ENCODE results near the gene DENND2C.

DNA sequence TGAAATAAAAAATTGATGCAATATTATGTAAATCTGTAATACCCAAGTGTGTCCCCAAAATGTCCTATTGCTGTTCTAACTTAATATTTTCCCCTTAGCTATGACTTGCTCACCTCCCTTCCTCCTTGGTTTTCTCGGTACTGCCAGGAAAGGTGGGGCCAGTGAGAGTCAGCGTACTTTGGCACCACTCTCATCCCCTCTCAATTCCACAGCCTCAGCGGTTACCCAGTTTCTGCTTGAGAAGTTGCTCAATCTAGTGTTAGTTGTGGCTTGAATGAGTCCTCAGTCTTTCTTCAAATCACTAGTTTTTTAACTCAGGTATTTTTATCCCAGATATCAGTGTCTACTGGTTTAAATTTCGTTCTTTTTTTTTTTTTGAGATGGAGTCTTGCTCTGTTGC lies 120.7 kb downstream of the DENND2C start:
- TF ChIP-seq, protein P1, sequence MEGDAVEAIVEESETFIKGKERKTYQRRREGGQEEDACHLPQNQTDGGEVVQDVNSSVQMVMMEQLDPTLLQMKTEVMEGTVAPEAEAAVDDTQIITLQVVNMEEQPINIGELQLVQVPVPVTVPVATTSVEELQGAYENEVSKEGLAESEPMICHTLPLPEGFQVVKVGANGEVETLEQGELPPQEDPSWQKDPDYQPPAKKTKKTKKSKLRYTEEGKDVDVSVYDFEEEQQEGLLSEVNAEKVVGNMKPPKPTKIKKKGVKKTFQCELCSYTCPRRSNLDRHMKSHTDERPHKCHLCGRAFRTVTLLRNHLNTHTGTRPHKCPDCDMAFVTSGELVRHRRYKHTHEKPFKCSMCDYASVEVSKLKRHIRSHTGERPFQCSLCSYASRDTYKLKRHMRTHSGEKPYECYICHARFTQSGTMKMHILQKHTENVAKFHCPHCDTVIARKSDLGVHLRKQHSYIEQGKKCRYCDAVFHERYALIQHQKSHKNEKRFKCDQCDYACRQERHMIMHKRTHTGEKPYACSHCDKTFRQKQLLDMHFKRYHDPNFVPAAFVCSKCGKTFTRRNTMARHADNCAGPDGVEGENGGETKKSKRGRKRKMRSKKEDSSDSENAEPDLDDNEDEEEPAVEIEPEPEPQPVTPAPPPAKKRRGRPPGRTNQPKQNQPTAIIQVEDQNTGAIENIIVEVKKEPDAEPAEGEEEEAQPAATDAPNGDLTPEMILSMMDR (IDR thresholded peaks at IDR 0.05 in 8 of 11, conservative IDR thresholded peaks at IDR 0.05 in 3 of 11) = no peak
- TF ChIP-seq POLR2A (IDR thresholded peaks at IDR 0.05) (no peak), POLR2AphosphoS5 (IDR thresholded peaks at IDR 0.05) (no peak)

Data from spleen (tissue), 7 donors.